Lung (tissue), 12 donors: ENCODE data around the gene APCDD1. TPM values are rescaled to one million over a fixed set of nuclear protein-coding genes. Genes with fewer than 3 reads are reported as not detected.

Source experiments
- ATAC-seq: fragments of 200-7000 bp; cut with Tn5 transposase; one replicate; pipeline ENCODE4 v1.9.1; 2020; ENCODE audit warnings: moderate number of reproducible peaks; ENCODE audit not compliant: insufficient read depth, low FRiP score
- DNase-seq, 3 donors: peaks; one replicate each; pipeline ENCODE4 v3.0.0-alpha.2; 2013 to 2017
- H3K27ac ChIP-seq, 2 donors: one replicate each; pipeline ENCODE4 v1.5.1; 2013; ENCODE audit warnings: mild to moderate bottlenecking in 2 of 2, moderate library complexity in 2 of 2, control low read depth in 1 of 2, inconsistent platforms in 1 of 2, low read depth in 1 of 2, low read length in 1 of 2
- H3K27me3 ChIP-seq, 3 donors: one replicate each; pipeline ENCODE4 v1.5.1; 2013; ENCODE audit warnings: low read length in 2 of 3; ENCODE audit not compliant: control insufficient read depth in 3 of 3, insufficient read depth in 3 of 3
- H3K36me3 ChIP-seq, 4 donors: one replicate each; pipeline ENCODE4 v1.5.1; 2013; ENCODE audit warnings: low read length in 4 of 4, mild to moderate bottlenecking in 1 of 4, moderate library complexity in 1 of 4; ENCODE audit not compliant: control insufficient read depth in 4 of 4, insufficient read depth in 4 of 4
- H3K4me1 ChIP-seq, 5 donors: one replicate each; pipeline ENCODE4 v1.5.1; 2013; ENCODE audit warnings: low read length in 5 of 5, mild to moderate bottlenecking in 2 of 5, moderate library complexity in 1 of 5; ENCODE audit not compliant: control insufficient read depth in 5 of 5, insufficient read depth in 5 of 5
- H3K4me3 ChIP-seq: one replicate; pipeline ENCODE4 v1.5.1; 2013; ENCODE audit warnings: mild to moderate bottlenecking, control low read depth, moderate library complexity
- H3K9ac ChIP-seq, 2 donors: one replicate each; pipeline ENCODE4 v1.5.1; 2013; ENCODE audit warnings: low read length in 2 of 2, control low read depth in 1 of 2; ENCODE audit not compliant: insufficient read depth in 1 of 2
- H3K9me3 ChIP-seq, 4 donors: one replicate each; pipeline ENCODE4 v1.5.1; 2013; ENCODE audit warnings: low read length in 3 of 4, mild to moderate bottlenecking in 1 of 4, moderate library complexity in 1 of 4; ENCODE audit not compliant: control insufficient read depth in 4 of 4, insufficient read depth in 3 of 4
- WGBS, 2 donors: extraction: QIAGEN DNeasy Blood & Tissue Kit; methylation state at CpG; one replicate each; pipeline ENCODE4 v1.1.7; 2013; 5-methylcytosine and 5-hydroxymethylcytosine counted together
- polyA plus RNA-seq, 2 donors: library from polyadenylated mRNA; stranded (reverse); fragments of 200-250 nt; gene quantifications; one replicate each; pipeline ENCODE4 v1.2.1, GENCODE V29; 2013
- total RNA-seq, 2 donors: library from RNA; depleted of rRNA in 1 of 2; stranded (reverse); fragments of >200 nt in 1 of 2; gene quantifications; one replicate each; pipeline ENCODE4 v1.2.1, GENCODE V29; 2014 to 2021
- TF ChIP-seq, protein P1 (sequence below): IDR thresholded peaks from 2 replicates; pipeline ENCODE4 v1.5.1; 2012; ENCODE audit warnings: mild to moderate bottlenecking; ENCODE audit errors: control extremely low read depth, extremely low read depth
- donor health status: control.
- donor health status: control.
- donor health status: Bipolar disorder and iron deficiency.
- donor health status: healthy.
- donor health status: DM: yes; HTN: yes; CAD: no.

The APCDD1 gene
- total and polyA plus RNA-seq, 4 donors = 6.8 to 77.4 (median 29.3) TPM

DNA sequence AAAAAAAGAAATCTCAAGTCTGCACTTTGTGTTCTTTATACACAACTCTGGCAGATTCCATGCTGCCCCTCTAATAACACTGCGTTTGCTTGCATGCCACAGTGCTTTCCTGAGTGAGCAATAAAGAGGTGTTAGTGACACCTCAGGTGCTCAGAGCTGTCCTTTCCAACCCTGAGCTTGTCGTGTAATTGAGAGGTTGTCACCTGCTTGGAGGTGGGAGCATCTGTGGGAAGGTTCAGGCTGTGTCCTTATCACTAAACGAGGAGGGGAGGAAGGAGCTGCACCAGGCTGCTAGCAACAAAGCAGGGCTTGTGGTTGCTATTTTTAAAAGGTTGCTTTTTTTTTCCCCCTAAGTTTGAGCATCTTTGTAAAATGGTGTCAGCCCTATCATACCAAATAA, 31.9 kb downstream of the APCDD1 start:
- Histone ChIP-seq H3K27ac (no peak overlapping the region), H3K36me3 (peaks cover 0 to 35% (median 19%) of the 10 kb centered on the region in 4 donors), H3K4me1 (no peaks in the 10 kb centered on the region)

DNA sequence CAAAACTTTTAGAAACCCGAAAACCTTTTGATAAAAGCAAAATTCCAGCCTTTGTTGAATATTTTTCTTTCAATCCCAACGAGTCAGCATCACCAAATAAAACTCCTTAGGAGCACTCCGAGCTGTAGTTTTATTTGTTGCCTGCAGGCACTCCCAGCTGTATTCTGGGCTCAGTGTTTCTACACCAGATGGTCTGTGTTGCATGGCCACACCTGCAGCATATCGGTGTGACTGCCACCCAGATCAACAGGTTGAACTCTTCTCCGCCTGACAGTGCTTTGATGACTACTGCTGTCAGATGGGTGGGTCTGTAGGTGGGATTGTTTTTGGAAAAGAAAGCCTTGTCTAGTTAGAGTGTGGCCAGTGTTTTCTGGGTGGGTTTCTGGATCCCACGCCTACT, 32.7 kb downstream of the APCDD1 start:
- H3K4me1 ChIP-seq = no peaks in the 10 kb centered on the region
- TF ChIP-seq, protein P1, sequence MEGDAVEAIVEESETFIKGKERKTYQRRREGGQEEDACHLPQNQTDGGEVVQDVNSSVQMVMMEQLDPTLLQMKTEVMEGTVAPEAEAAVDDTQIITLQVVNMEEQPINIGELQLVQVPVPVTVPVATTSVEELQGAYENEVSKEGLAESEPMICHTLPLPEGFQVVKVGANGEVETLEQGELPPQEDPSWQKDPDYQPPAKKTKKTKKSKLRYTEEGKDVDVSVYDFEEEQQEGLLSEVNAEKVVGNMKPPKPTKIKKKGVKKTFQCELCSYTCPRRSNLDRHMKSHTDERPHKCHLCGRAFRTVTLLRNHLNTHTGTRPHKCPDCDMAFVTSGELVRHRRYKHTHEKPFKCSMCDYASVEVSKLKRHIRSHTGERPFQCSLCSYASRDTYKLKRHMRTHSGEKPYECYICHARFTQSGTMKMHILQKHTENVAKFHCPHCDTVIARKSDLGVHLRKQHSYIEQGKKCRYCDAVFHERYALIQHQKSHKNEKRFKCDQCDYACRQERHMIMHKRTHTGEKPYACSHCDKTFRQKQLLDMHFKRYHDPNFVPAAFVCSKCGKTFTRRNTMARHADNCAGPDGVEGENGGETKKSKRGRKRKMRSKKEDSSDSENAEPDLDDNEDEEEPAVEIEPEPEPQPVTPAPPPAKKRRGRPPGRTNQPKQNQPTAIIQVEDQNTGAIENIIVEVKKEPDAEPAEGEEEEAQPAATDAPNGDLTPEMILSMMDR = no peak
- DNase-seq = no peak
- H3K9me3 ChIP-seq = no peaks in the 10 kb centered on the region
- H3K27ac ChIP-seq = no peak overlapping the region
- H3K27me3 ChIP-seq = no peaks in the 10 kb centered on the region
- H3K9ac ChIP-seq = no peak overlapping the region
- ATAC-seq = no peak
- H3K36me3 ChIP-seq = peaks cover 0 to 32% (median 19%) of the 10 kb centered on the region in 4 donors
- WGBS, 2 donors = 90 to 92% methylated on average over 6 of the region's 6 CpGs
- H3K4me3 ChIP-seq = no peak overlapping the region

More for the DNA sequence above, 31.9 kb downstream of the APCDD1 start:
- ATAC-seq (no peak), DNase-seq (no peak)
- Histone ChIP-seq H3K27me3 (no peaks in the 10 kb centered on the region), H3K9me3 (no peaks in the 10 kb centered on the region), H3K4me3 (no peak overlapping the region), H3K9ac (no peak overlapping the region)
- 62 to 64% methylated on average over 3 of the region's 3 CpGs for WGBS, 2 donors
- TF ChIP-seq, protein P1 = no peak

DNA sequence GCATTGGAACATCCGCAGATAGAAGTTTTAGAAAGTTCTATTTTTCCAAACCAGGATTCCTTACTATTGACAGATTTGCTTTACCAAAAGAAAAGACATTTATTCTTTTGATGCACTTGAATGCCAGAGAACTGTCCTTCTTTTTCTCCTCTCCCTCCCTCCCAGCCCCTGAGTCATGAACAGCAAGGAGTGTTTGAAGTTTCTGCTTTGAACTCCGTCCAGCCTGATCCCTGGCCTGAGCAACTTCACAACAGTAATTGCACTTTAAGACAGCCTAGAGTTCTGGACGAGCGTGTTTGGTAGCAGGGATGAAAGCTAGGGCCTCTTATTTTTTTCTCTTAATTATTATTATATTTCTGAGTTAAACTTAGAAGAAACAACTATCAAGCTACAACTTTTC, 33.6 kb downstream of the APCDD1 start:
- no peak overlapping the region for H3K27ac ChIP-seq
- peak; percentile 39 to 84 (median 44) for DNase-seq
- ATAC-seq = no peak
- no peak overlapping the region for H3K4me3 ChIP-seq
- no peaks in the 10 kb centered on the region for H3K9me3 ChIP-seq
- H3K27me3 ChIP-seq = no peaks in the 10 kb centered on the region
- 65 to 86% methylated on average over 4 of the region's 4 CpGs for WGBS, 2 donors
- H3K36me3 ChIP-seq = peaks cover 0 to 28% (median 19%) of the 10 kb centered on the region in 4 donors
- no peak overlapping the region for H3K9ac ChIP-seq
- TF ChIP-seq, protein P1 = no peak
- no peaks in the 10 kb centered on the region for H3K4me1 ChIP-seq

DNA sequence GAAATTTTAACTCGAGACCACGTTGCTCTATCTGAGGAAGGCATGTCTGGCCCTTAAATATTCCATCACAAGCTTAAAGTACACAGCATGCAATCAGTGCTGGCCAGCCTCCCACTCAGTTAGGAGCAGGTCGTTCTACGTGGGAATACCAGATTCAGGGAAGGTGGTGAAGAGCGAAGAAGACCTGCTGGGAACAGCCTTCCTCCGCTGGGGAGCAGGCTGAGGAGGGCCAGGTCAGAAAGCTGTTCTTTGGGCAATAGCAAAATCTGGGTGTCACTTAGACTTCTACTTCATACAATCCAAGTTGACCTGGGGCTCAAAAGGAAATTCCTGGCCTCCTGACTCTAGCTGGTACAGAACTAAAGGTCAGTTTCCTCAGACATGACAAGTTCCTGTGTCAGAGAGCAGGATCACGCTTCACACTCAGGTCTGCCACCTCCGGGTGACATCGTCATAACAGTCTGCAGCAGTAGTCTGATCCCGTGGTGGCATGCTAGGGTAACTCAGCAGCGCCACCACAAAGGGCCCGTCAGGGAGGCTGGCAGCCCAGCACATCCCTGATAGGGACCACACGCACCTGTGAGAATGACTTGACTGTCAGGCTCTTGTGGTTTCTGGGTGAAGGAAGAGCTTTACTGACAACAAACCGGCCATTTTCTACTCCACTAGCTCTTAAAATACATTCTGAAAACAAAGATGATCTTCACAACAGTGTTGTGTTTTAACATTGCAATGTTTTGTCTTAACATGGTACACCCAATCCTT, 36.1 kb downstream of the APCDD1 start:
- WGBS, 2 donors = 76 to 78% methylated on average over 14 of the region's 14 CpGs

More for the DNA sequence above, 36.1 kb downstream of the APCDD1 start:
- Histone ChIP-seq H3K27ac (no peak overlapping the region), H3K36me3 (peaks cover 0 to 26% (median 9%) of the 10 kb centered on the region in 4 donors), H3K27me3 (no peaks in the 10 kb centered on the region), H3K4me3 (no peak overlapping the region), H3K9me3 (no peaks in the 10 kb centered on the region), H3K9ac (no peak overlapping the region), H3K4me1 (no peaks in the 10 kb centered on the region)
- no peak for DNase-seq
- TF ChIP-seq, protein P1 = no peak
- no peak for ATAC-seq
